Measurements from ENCODE around the gene INTS4. TPM values are rescaled to one million over a fixed set of nuclear protein-coding genes. Genes with fewer than 3 reads are reported as not detected.

INTS4 gene
- polyA plus RNA-seq, 3 donors: 23.5 to 41.7 (median 29.0) TPM

DNA sequence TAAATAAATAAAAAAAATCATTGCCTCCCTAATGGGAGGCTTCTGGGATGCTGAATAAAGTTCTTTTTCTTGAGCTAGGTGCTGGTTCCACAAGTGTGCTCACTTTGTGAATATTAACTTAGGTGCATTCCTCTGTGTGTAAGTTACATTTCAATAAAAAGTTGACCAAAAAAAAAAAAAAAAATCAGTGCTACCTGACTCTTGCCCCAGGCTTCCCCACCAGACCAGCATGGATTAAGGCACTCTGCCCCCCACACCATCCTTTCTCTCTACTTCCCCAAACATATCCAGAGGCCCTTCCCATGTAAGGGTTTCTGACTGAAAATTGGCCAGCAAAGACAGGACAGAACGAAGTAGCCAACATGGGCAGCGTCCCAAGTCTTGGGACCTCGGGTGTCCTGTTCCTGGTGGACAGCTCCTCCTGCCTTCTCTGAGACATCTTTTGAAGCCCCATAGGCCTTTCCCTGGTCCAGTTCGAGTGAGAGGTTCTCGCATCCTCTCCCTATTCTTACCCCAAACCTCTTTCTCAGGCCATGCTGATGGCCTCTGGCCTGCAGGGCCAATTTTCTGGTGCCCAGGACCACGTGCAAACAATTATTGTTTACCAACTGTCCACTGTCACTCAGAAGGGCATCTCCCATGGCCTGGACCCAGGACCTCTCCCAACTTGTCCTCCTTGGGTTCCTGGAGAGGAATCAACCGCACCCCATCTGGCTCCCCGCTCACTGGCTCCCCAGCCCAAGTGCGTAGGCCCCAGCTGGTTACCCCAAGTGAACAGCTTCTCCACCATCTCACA is 43.6 kb upstream of the INTS4 start:
- Mint-ChIP-seq H3K9me3 (no peaks in the 10 kb centered on the region), H3K4me1 (peaks cover 11% of the 10 kb centered on the region), H3K27me3 (ENCODE audit: low read depth in 3 of 3) (no peaks in the 10 kb centered on the region), H3K27ac (no peak overlapping the region), H3K36me3 (no peaks in the 10 kb centered on the region), H3K4me3 (no peak overlapping the region)
- Histone ChIP-seq H3K4me1 (ENCODE audit: control insufficient read depth in 1 of 2, insufficient read depth in 2 of 2, low read length in 2 of 2) (peaks cover 10 to 12% of the 10 kb centered on the region in 2 donors), H3K27ac (ENCODE audit: low read depth in 1 of 2, low read length in 2 of 2) (no peak overlapping the region), H3K4me2 (replicated peaks; ENCODE audit: extremely low read depth, low read length, poor library complexity, severe bottlenecking) (no peak overlapping the region), H3K36me3 (replicated peaks in 1 of 2; ENCODE audit: control insufficient read depth in 1 of 2, insufficient read depth in 2 of 2, low read length in 2 of 2) (no peaks in the 10 kb centered on the region), H3K9me3 (replicated peaks in 1 of 2; ENCODE audit: control insufficient read depth in 1 of 2, insufficient read depth in 1 of 2, low read length in 2 of 2) (no peaks in the 10 kb centered on the region), H4K20me1 (ENCODE audit: insufficient read depth, low read length) (no peaks in the 10 kb centered on the region), H3K9ac (ENCODE audit: insufficient read depth, low read length, poor library complexity, severe bottlenecking) (no peak overlapping the region), H3K27me3 (ENCODE audit: control insufficient read depth in 2 of 2, insufficient read depth in 2 of 2, low read length in 2 of 2) (no peaks in the 10 kb centered on the region), H3K4me3 (replicated peaks in 1 of 3; ENCODE audit: low read depth in 2 of 3, low read length in 3 of 3) (no peak overlapping the region), H3K79me2 (ENCODE audit: insufficient read depth, low read length) (no peaks in the 10 kb centered on the region), H2AFZ (ENCODE audit: insufficient read depth, low read depth, low read length, poor library complexity, severe bottlenecking) (no peak overlapping the region)
- 98% methylated on average over 7 of the region's 9 CpGs for WGBS (ENCODE audit: insufficient coverage)
- intact Hi-C loops (cut with micrococcal nuclease): no loop called here
- TF ChIP-seq, protein P1, sequence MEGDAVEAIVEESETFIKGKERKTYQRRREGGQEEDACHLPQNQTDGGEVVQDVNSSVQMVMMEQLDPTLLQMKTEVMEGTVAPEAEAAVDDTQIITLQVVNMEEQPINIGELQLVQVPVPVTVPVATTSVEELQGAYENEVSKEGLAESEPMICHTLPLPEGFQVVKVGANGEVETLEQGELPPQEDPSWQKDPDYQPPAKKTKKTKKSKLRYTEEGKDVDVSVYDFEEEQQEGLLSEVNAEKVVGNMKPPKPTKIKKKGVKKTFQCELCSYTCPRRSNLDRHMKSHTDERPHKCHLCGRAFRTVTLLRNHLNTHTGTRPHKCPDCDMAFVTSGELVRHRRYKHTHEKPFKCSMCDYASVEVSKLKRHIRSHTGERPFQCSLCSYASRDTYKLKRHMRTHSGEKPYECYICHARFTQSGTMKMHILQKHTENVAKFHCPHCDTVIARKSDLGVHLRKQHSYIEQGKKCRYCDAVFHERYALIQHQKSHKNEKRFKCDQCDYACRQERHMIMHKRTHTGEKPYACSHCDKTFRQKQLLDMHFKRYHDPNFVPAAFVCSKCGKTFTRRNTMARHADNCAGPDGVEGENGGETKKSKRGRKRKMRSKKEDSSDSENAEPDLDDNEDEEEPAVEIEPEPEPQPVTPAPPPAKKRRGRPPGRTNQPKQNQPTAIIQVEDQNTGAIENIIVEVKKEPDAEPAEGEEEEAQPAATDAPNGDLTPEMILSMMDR (IDR thresholded peaks at IDR 0.05): no peak
- no peak for DNase-seq

DNA sequence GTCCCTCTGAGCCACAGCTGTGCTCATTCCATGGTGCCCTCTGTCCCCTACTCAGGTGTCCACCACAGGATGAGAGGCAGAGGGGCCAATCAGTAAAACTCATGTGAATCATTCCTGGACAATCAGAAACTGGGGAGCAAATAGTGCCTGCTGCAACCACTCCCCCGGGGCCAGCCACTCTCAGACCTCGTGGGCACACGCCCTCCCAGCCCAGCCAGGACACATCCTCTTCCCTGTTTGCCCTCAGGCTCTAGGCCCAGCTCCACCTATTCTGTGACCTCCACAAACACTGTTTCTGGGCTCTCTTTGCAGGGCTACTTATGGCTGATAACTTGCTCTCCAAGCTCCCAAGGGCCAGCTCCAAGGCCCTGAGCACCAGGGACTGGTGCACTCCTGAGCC is 42.6 kb upstream of the INTS4 start:
- Histone ChIP-seq H2AFZ (ENCODE audit: insufficient read depth, low read depth, low read length, poor library complexity, severe bottlenecking) (no peak overlapping the region), H3K9ac (ENCODE audit: insufficient read depth, low read length, poor library complexity, severe bottlenecking) (no peak overlapping the region), H3K27ac (ENCODE audit: low read depth in 1 of 2, low read length in 2 of 2) (no peak overlapping the region), H3K79me2 (ENCODE audit: insufficient read depth, low read length) (no peaks in the 10 kb centered on the region), H3K4me2 (replicated peaks; ENCODE audit: extremely low read depth, low read length, poor library complexity, severe bottlenecking) (no peak overlapping the region), H3K4me1 (ENCODE audit: control insufficient read depth in 1 of 2, insufficient read depth in 2 of 2, low read length in 2 of 2) (peaks cover 10 to 12% of the 10 kb centered on the region in 2 donors), H3K4me3 (replicated peaks in 1 of 3; ENCODE audit: low read depth in 2 of 3, low read length in 3 of 3) (no peak overlapping the region), H3K27me3 (ENCODE audit: control insufficient read depth in 2 of 2, insufficient read depth in 2 of 2, low read length in 2 of 2) (no peaks in the 10 kb centered on the region), H3K9me3 (replicated peaks in 1 of 2; ENCODE audit: control insufficient read depth in 1 of 2, insufficient read depth in 1 of 2, low read length in 2 of 2) (no peaks in the 10 kb centered on the region), H4K20me1 (ENCODE audit: insufficient read depth, low read length) (no peaks in the 10 kb centered on the region), H3K36me3 (replicated peaks in 1 of 2; ENCODE audit: control insufficient read depth in 1 of 2, insufficient read depth in 2 of 2, low read length in 2 of 2) (no peaks in the 10 kb centered on the region)
- Mint-ChIP-seq H3K27ac (peak overlapping the region in 1 of 7 donors; percentile 43), H3K4me1 (peaks cover 11% of the 10 kb centered on the region), H3K36me3 (no peaks in the 10 kb centered on the region), H3K9me3 (no peaks in the 10 kb centered on the region), H3K4me3 (no peak overlapping the region), H3K27me3 (ENCODE audit: low read depth in 3 of 3) (no peaks in the 10 kb centered on the region)
- 68% methylated on average over 3 of the region's 3 CpGs for WGBS (ENCODE audit: insufficient coverage)
- no peak for DNase-seq
- intact Hi-C loops (cut with micrococcal nuclease): no loop called here
- TF ChIP-seq, protein P1 (IDR thresholded peaks at IDR 0.05): no peak

Measured in CD14-positive monocyte (primary cell).